Endodermal cell (in vitro differentiated cells): Measurements from ENCODE around the gene EIF4A3. TPM values are rescaled to one million over a fixed set of nuclear protein-coding genes. Genes with fewer than 3 reads are reported as not detected.

Source experiments
- DNase-seq: peaks from one replicate; pipeline ENCODE4 v3.0.0-alpha.2; 2017
- H3K27ac ChIP-seq: 2 replicates; pipeline ENCODE4 v1.5.1; 2013; ENCODE audit warnings: mild to moderate bottlenecking, low read depth, low read length, moderate library complexity
- H3K27me3 ChIP-seq: 2 replicates; pipeline ENCODE4 v1.6.1; 2013; ENCODE audit warnings: mild to moderate bottlenecking, low read length, moderate library complexity; ENCODE audit not compliant: insufficient read depth, control insufficient read depth, poor library complexity, severe bottlenecking
- H3K36me3 ChIP-seq: 2 replicates; pipeline ENCODE4 v1.7.0; 2013; ENCODE audit warnings: mild to moderate bottlenecking, low read length, moderate library complexity; ENCODE audit not compliant: control insufficient read depth, insufficient read depth
- H3K4me1 ChIP-seq: one replicate; pipeline ENCODE4 v1.7.0; 2013; ENCODE audit warnings: low read length; ENCODE audit not compliant: control insufficient read depth, insufficient read depth
- H3K4me3 ChIP-seq: 2 replicates; pipeline ENCODE4 v1.5.1; 2013; ENCODE audit warnings: mild to moderate bottlenecking, low read length, moderate library complexity
- H3K9ac ChIP-seq: 2 replicates; pipeline ENCODE4 v1.6.1; 2013; ENCODE audit warnings: mild to moderate bottlenecking, low read length, moderate library complexity; ENCODE audit not compliant: poor library complexity, severe bottlenecking; ENCODE audit errors: extremely low read depth
- H3K9me3 ChIP-seq: 2 replicates; pipeline ENCODE4 v1.6.1; 2013; ENCODE audit warnings: mild to moderate bottlenecking, low read length, moderate library complexity; ENCODE audit not compliant: control insufficient read depth
- H3K27ac Mint-ChIP-seq: 2 replicates; pipeline ENCODE4 v1.8.0; 2020; ENCODE audit warnings: mixed read lengths
- H3K27me3 Mint-ChIP-seq: 2 replicates; pipeline ENCODE4 v1.8.0; 2021; ENCODE audit warnings: mild to moderate bottlenecking, mixed read lengths; ENCODE audit not compliant: insufficient read depth
- H3K36me3 Mint-ChIP-seq: 2 replicates; pipeline ENCODE4 v1.8.0; 2020; ENCODE audit warnings: low read depth, mixed read lengths
- H3K4me1 Mint-ChIP-seq: 2 replicates; pipeline ENCODE4 v1.8.0; 2020; ENCODE audit warnings: mixed read lengths
- H3K4me3 Mint-ChIP-seq: 2 replicates; pipeline ENCODE4 v1.8.0; 2020; ENCODE audit warnings: mild to moderate bottlenecking, moderate library complexity, mixed read lengths
- H3K9me3 Mint-ChIP-seq: 2 replicates; pipeline ENCODE4 v1.8.0; 2020; ENCODE audit warnings: mild to moderate bottlenecking, mixed read lengths
- CTCF ChIP-seq: fragments of 200-600 bp; sonication (generic); conservative IDR thresholded peaks from 2 replicates; pipeline ENCODE4 v1.5.0; 2021; ENCODE audit warnings: antibody characterized with exemption, mild to moderate bottlenecking
- WGBS, 2 experiments: methylation state at CpG; one replicate each; pipeline versions ENCODE4 v1.1.5 to v1.1.7; 2013; ENCODE audit warnings: missing lambda C conversion rate in 2 of 2, mixed read lengths in 1 of 2; ENCODE audit not compliant: insufficient coverage in 1 of 2, insufficient read length in 1 of 2; 5-methylcytosine and 5-hydroxymethylcytosine counted together
- total RNA-seq, 2 donors: library from RNA; stranded (reverse); fragmentation: NEBNext Ultra II Directional in 1 of 2; extraction: Animal tissue kit (Norgen Biotek cat#: 25700) in 1 of 2; gene quantifications; 2 replicates in 1 of 2; 3 replicates in 1 of 2; pipeline ENCODE4 v1.2.1, GENCODE V29; 2021

The EIF4A3 gene
- total RNA-seq, 2 donors from 2014 or later: 107 to 110 TPM

DNA sequence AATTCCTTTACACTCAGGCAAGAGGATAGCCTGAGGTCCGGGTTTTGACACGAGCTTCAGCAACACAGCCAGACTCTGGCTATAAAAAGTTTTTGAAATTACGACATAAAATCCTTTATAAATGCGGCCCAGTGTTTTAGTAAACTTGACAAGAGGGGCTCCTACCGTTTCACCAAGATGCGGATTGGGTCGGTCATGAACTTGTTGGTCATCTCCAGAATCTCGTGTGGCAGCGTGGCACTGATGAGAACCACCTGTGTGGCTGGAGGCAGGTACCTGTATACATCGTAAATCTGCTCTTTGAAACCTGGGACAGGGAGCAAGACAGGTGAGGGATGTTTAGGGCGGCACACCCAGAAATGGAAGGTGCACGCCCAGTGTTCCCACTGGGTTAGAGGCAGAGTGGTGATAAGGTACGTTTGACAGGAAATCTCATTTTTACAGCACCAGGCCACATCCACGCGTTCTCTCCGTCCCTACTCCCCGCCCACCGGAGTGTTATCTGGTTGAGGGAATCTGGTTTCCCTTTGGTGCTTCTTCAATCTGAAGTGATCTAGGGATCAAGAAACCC lies 8.0 kb downstream of the EIF4A3 start:
- no peaks in the 10 kb centered on the region for H3K27me3 Mint-ChIP-seq
- no peak for TF ChIP-seq CTCF
- peak; percentile 28 for DNase-seq
- no peaks in the 10 kb centered on the region for H3K9me3 Mint-ChIP-seq
- H3K36me3 Mint-ChIP-seq: peaks cover 89% of the 10 kb centered on the region
- Histone ChIP-seq H3K9ac (no peak overlapping the region), H3K9me3 (no peaks in the 10 kb centered on the region), H3K27ac (no peak overlapping the region), H3K4me1 (no peaks in the 10 kb centered on the region), H3K4me3 (no peak overlapping the region), H3K27me3 (no peaks in the 10 kb centered on the region), H3K36me3 (peaks cover 95% of the 10 kb centered on the region)
- no peak overlapping the region for H3K27ac Mint-ChIP-seq
- WGBS, 2 experiments: 98 to 99% methylated on average over 17 to 18 of the region's 18 CpGs
- no peaks in the 10 kb centered on the region for H3K4me1 Mint-ChIP-seq
- no peak overlapping the region for H3K4me3 Mint-ChIP-seq

- H3K9ac ChIP-seq: no peak overlapping the region
- Mint-ChIP-seq H3K36me3 (peaks cover 90% of the 10 kb centered on the region), H3K4me1 (no peaks in the 10 kb centered on the region), H3K27ac (no peak overlapping the region), H3K4me3 (no peak overlapping the region), H3K9me3 (no peaks in the 10 kb centered on the region), H3K27me3 (no peaks in the 10 kb centered on the region)
- WGBS, 2 experiments: 79 to 95% methylated on average over 4 to 9 of the region's 9 CpGs
- H3K36me3 ChIP-seq: peaks cover 90% of the 10 kb centered on the region
- no peak for TF ChIP-seq CTCF
- H3K4me3 ChIP-seq: no peak overlapping the region
- no peak overlapping the region for H3K27ac ChIP-seq
- DNase-seq: peak; percentile 36
- H3K9me3 ChIP-seq: no peaks in the 10 kb centered on the region
- H3K27me3 ChIP-seq: no peaks in the 10 kb centered on the region
- H3K4me1 ChIP-seq: no peaks in the 10 kb centered on the region
Observed at GRCh38 chr17:80137131-80137530, 9.8 kb downstream of the EIF4A3 start.

DNA sequence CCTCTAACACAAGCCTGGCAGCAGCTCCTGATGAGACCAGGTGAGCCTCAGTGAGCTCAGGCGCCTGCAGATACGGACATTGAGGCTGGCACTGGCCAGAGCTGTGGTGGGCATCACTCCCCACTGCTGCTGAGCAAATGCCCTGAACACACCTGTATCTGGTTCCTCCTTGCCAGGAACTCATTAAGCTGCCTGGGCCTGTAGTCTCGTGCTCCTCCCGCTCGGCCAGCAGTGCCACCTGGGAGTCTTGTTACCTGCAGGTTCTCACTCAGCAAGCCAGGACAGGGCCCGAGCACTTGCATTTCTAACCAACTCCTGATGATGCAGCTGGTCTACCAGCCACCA lies 13.3 kb downstream of the EIF4A3 start:
- H3K9me3 Mint-ChIP-seq: no peaks in the 10 kb centered on the region
- 97 to 100% methylated on average over 3 to 6 of the region's 6 CpGs for WGBS, 2 experiments
- no peaks in the 10 kb centered on the region for H3K27me3 Mint-ChIP-seq
- no peak overlapping the region for H3K4me3 Mint-ChIP-seq
- DNase-seq: peak; percentile 50
- Histone ChIP-seq H3K36me3 (peaks cover 57% of the 10 kb centered on the region), H3K4me3 (no peak overlapping the region), H3K27me3 (no peaks in the 10 kb centered on the region), H3K4me1 (no peaks in the 10 kb centered on the region), H3K9ac (no peak overlapping the region), H3K27ac (no peak overlapping the region), H3K9me3 (no peaks in the 10 kb centered on the region)
- H3K27ac Mint-ChIP-seq: no peak overlapping the region
- H3K4me1 Mint-ChIP-seq: peaks cover 1% of the 10 kb centered on the region
- no peak for TF ChIP-seq CTCF
- H3K36me3 Mint-ChIP-seq: peaks cover 56% of the 10 kb centered on the region
